ENCODE data around the gene MED20. TPM values are rescaled to one million over a fixed set of nuclear protein-coding genes. Genes with fewer than 3 reads are reported as not detected.

The MED20 gene, protein sequence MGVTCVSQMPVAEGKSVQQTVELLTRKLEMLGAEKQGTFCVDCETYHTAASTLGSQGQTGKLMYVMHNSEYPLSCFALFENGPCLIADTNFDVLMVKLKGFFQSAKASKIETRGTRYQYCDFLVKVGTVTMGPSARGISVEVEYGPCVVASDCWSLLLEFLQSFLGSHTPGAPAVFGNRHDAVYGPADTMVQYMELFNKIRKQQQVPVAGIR
- total RNA-seq (2022; extraction: Qiagen RNA extraction; ENCODE audit: low read depth): 13.6 to 15.5 TPM (median 15.0 TPM) in 5 replicates

DNA sequence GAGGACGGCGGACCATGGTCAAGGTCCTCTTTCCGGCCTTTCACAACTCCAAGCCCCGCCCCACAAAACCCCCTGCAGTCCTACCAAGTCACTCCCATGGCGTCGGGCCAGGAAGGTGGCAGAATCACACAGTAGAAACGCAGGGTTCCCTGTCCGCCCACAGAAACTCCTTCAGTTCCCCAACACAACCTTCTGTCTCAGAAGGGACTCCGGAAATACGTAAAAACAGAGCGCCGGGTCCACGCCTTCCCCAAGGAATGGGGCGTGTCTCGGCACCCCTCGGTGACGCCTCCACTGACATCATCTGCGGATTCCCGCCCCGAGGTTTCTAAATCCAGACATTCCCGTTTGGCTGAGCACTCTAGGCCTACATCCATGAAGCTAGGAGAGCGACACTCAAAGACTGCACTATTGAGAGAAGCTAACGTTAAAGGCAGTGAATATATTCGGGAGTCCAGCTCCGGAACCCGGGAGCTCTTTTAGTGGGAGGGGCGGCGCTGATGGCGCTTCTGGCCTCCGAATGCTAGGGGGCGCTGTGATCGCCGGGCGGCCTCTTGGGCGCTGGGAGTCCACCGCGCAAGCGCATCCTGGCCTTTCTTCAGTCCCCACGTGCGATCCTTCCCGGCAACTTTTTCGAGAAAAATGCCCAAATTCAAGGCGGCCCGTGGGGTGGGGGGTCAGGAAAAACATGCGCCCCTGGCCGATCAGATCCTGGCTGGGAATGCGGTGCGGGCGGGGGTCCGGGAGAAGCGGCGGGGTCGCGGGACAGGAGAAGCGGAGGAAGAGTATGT is at the start of gene MED20, which contains the start of gene BYSL:
Gene MED20 (minus strand): TSS at position 219 of the 791 bp plus-strand sequence. CDS start 121 bp downstream, at position 98.
Gene BYSL (plus strand): TSS at position 579 of the 791 bp plus-strand sequence. CDS start 64 bp downstream, at position 643.

DNA sequence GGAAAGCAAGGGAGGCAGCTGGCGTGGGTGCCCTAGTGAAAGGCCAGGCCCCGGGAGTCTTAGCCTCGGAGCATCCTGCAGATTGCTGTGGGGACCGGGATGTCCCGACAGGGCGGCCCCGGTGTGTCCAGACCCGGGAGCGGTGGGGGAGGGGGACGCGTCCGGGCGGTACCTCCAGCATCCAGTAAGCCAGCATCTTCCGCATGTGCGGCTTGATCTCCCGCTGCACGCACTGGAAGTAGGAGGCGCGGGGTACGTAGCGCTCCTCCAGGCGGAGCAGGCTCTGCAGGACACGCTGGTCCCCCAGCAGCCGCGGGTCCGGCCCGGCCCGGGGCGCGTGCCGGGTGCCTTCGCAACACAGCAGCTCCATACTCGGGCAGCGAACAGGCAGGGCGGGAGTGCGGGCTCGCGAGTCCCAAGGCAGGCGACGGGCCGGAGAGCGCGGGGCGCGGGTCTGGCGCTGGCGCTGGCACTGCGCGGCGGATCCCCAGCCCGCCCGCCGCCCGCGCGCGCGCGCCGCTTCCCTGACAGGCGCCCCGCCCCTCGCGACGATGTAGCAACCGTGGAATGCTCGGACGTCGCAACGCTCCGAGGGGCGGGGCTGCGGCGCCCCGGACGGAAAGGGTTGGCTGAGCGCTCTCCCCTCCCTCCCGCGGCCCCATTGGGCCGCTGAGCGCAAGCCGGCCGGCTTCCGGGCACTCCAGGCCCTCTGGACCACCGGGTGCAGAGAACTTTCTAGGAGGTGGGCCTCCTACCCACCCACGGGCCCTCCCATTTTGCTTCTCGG is 20.5 kb upstream of the MED20 start, which contains the start of gene CCND3:
Gene CCND3 (minus strand): TSS at position 529 of the 787 bp plus-strand sequence. CDS start 159 bp downstream, at position 370.

GRCh38 chr6:41895300-41896233 is 25.4 kb downstream of the MED20 start, which contains the start of gene USP49:
Gene USP49, minus strand, starts transcription at chr6:41895375. Its CDS starts 88,392 bp downstream, at chr6:41806983.

Other genes with a start within 250 kb of the MED20 start
- 4.3 to 6.1 TPM (median 5.5 TPM) in 5 replicates for gene TFEB, start 185.5 kb downstream of the MED20 start, total RNA-seq (2022; extraction: Qiagen RNA extraction; ENCODE audit: low read depth)
- not detected in 5 replicates for gene PGC, start 173.7 kb downstream of the MED20 start, total RNA-seq (2022; extraction: Qiagen RNA extraction; ENCODE audit: low read depth)
- gene FRS3, start 141.2 kb downstream of the MED20 start, total RNA-seq (2022; extraction: Qiagen RNA extraction; ENCODE audit: low read depth): 1.9 to 2.7 TPM (median 2.5 TPM) in 5 replicates
- gene PRICKLE4, start 140.4 kb downstream of the MED20 start, total RNA-seq (2022; extraction: Qiagen RNA extraction; ENCODE audit: low read depth): 0.23 to 0.85 TPM (median 0.60 TPM) in 4 of 5 replicates, not detected in the other
- 274 to 318 TPM (median 309 TPM) in 5 replicates for gene TOMM6, start 133.4 kb downstream of the MED20 start, total RNA-seq (2022; extraction: Qiagen RNA extraction; ENCODE audit: low read depth)
- 1.1 to 1.9 TPM (median 1.5 TPM) in 5 replicates for gene USP49, start 25.8 kb downstream of the MED20 start, total RNA-seq (2022; extraction: Qiagen RNA extraction; ENCODE audit: low read depth)
- 41.1 to 49.0 TPM (median 42.6 TPM) in 5 replicates for gene BYSL, start 360 bp upstream of the MED20 start, total RNA-seq (2022; extraction: Qiagen RNA extraction; ENCODE audit: low read depth)
- 159 to 199 TPM (median 189 TPM) in 5 replicates for gene CCND3, start 20.7 kb upstream of the MED20 start, total RNA-seq (2022; extraction: Qiagen RNA extraction; ENCODE audit: low read depth)
- gene TAF8, start 129.4 kb upstream of the MED20 start, total RNA-seq (2022; extraction: Qiagen RNA extraction; ENCODE audit: low read depth): 12.7 to 13.5 TPM (median 13.1 TPM) in 5 replicates
- 1.1 to 1.3 TPM (median 1.3 TPM) in 5 replicates for gene C6orf132, start 221.5 kb upstream of the MED20 start, total RNA-seq (2022; extraction: Qiagen RNA extraction; ENCODE audit: low read depth)